GM21723 (cell line): Measurements from ENCODE around the gene IARS1.

Experiments used
- ATAC-seq: cut with Tn5 transposase; IDR thresholded peaks from one replicate; pipeline ENCODE4 v1.9.1; 2021; ENCODE audit warnings: mild to moderate bottlenecking, moderate library complexity; ENCODE audit not compliant: unreplicated experiment

Gene IARS1

DNA sequence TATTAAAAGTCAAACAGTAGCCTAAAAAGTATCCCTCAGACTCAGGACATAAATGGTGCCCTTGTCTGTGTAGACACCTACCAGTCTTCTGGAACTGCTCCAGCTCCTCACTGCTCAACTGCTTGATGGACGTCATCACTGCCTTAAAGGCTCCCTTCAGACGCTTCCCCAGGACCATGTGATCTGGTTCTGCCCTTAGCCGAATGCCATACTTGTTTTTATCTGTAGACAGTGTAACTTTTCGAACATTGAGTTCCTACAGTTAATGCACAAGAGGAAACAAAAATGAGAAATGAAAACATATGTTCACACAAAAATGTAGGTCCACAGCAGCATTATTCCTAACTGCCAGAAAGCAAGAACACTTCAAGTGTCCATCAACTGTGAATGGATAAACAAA, 46.2 kb downstream of the IARS1 start:
- ATAC-seq = no peak

DNA sequence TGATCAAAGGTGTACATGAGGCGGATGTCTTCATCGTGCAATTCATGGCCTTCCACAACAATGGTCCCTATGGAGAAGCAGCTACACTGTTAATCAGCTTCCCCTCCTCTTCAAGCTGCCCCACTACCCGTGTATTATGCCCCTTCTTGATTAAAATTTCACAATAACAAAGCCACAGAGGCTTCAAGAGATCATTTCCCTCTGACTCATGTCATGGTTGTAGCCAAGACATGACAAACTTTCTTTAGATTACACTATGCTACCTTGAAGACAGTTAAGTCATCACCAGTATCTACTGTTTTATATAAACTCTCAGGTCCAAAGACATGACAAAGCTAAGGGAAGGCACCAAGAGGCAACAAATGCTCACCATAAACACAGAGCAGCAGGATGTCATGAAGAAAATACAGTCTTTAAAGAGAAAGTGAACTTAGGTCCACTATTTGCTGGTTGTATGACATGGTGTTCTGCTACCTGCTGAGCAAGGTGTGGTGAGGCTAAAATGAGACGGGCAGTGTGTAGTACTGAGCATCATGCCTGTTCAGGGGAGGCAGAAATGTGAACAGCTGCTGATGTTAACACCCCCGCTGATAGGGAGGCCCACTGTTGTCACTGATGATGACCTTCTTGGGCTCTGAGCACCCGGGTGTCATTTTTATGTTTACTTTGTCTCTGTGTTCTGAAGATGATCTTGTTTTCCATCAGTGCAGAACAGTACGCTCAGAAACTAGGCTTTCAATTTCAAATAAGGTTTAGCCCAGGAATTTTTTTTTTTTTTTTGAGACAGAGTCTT, 48.3 kb downstream of the IARS1 start:
- ATAC-seq = no peak
